Neural cell (in vitro differentiated cells): ENCODE measurements around the gene MYCN. TPM values are rescaled to one million over a fixed set of nuclear protein-coding genes. Genes with fewer than 3 reads are reported as not detected.

ENCODE experiments used
- H2AFZ ChIP-seq: fragments of 200-600, 300-800 bp; sonication (generic), shearing (Covaris generic); 2 replicates; pipeline ENCODE4 v1.6.0; 2014; ENCODE audit warnings: low read depth, mild to moderate bottlenecking, antibody characterized with exemption, low read length, moderate library complexity
- H3F3A ChIP-seq: fragments of 200-600 bp; shearing (Covaris generic); 2 replicates; pipeline ENCODE4 v1.6.1; 2016; ENCODE audit warnings: mild to moderate bottlenecking, moderate library complexity, mixed read lengths, antibody characterized with exemption, low read length; ENCODE audit not compliant: insufficient read depth, poor library complexity, severe bottlenecking
- H3K27ac ChIP-seq: fragments of 200-600, 300-800 bp; sonication (generic), shearing (Covaris generic); 2 replicates; pipeline ENCODE4 v1.5.1; 2014; ENCODE audit warnings: mild to moderate bottlenecking, low read length, moderate library complexity
- H3K27me3 ChIP-seq: fragments of 300-800, 200-600 bp; sonication (generic), shearing (Covaris generic); 2 replicates; pipeline ENCODE4 v1.6.0; 2014; ENCODE audit warnings: mild to moderate bottlenecking, low read depth, low read length, moderate library complexity; ENCODE audit not compliant: insufficient read depth
- H3K36me3 ChIP-seq: fragments of 300-800, 200-600 bp; sonication (generic), shearing (Covaris generic); 2 replicates; pipeline ENCODE4 v1.5.1; 2014; ENCODE audit warnings: mild to moderate bottlenecking, antibody characterized with exemption, low read length, moderate library complexity; ENCODE audit not compliant: insufficient read depth
- H3K4me2 ChIP-seq: fragments of 300-800, 200-600 bp; sonication (generic), shearing (Covaris generic); 2 replicates; pipeline ENCODE4 v1.6.0; 2014; ENCODE audit warnings: mild to moderate bottlenecking, low read length
- H3K4me3 ChIP-seq: fragments of 300-800, 200-600 bp; sonication (generic), shearing (Covaris generic); 2 replicates; pipeline ENCODE4 v1.5.1; 2014; ENCODE audit warnings: mild to moderate bottlenecking, low read length, moderate library complexity
- H3K79me2 ChIP-seq: fragments of 200-600 bp; shearing (Covaris generic); replicated peaks from 2 replicates; pipeline ENCODE4 v1.6.0; 2014; ENCODE audit warnings: mild to moderate bottlenecking, low read length, moderate library complexity; ENCODE audit not compliant: insufficient read depth
- H3K9ac ChIP-seq: fragments of 300-800, 200-600 bp; sonication (generic), shearing (Covaris generic); 2 replicates; pipeline ENCODE4 v1.6.1; 2016; ENCODE audit warnings: mild to moderate bottlenecking, low read length, mixed read lengths
- H3K9me2 ChIP-seq: fragments of 200-600 bp; shearing (Covaris generic); 2 replicates; pipeline ENCODE4 v1.6.1; 2016; ENCODE audit warnings: mild to moderate bottlenecking, low read length, mixed read lengths; ENCODE audit not compliant: insufficient read depth
- H3K9me3 ChIP-seq: fragments of 200-600, 300-800 bp; sonication (generic), shearing (Covaris generic); 2 replicates; pipeline ENCODE4 v1.6.1; 2016; ENCODE audit warnings: mild to moderate bottlenecking, mixed run types, low read length, moderate library complexity, mixed read lengths
- H4K20me1 ChIP-seq: fragments of 200-600 bp; shearing (Covaris generic); 2 replicates; pipeline ENCODE4 v1.6.1; 2016; ENCODE audit warnings: mild to moderate bottlenecking, mixed run types; ENCODE audit not compliant: insufficient read depth
- EP300 ChIP-seq: fragments of 450-650 bp; conservative IDR thresholded peaks from 2 replicates; pipeline ENCODE4 v1.6.1; 2014; ENCODE audit warnings: antibody characterized with exemption, mild to moderate bottlenecking, moderate library complexity; ENCODE audit not compliant: poor library complexity, severe bottlenecking
- EZH2 ChIP-seq: fragments of 200-600, 300-800 bp; shearing (Covaris generic), sonication (generic); IDR thresholded peaks from 2 replicates; pipeline ENCODE4 v1.6.1; 2014; ENCODE audit warnings: antibody characterized with exemption, low read length, borderline replicate concordance, mild to moderate bottlenecking; ENCODE audit not compliant: insufficient read depth, poor library complexity, severe bottlenecking
- MXI1 ChIP-seq: fragments of 450-650 bp; conservative IDR thresholded peaks from 2 replicates; pipeline ENCODE4 v1.6.1; 2014; ENCODE audit warnings: antibody characterized with exemption, mild to moderate bottlenecking; ENCODE audit not compliant: poor library complexity, severe bottlenecking
- POLR2AphosphoS5 ChIP-seq: IDR thresholded peaks from 2 replicates; pipeline ENCODE4 v1.6.1; 2012
- RAD21 ChIP-seq: fragments of 450-650 bp; conservative IDR thresholded peaks from 2 replicates; pipeline ENCODE4 v1.6.1; 2014; ENCODE audit warnings: antibody characterized with exemption, mild to moderate bottlenecking, moderate library complexity
- SMC3 ChIP-seq: fragments of 450-650 bp; conservative IDR thresholded peaks from 2 replicates; pipeline ENCODE4 v1.6.1; 2014; ENCODE audit warnings: antibody characterized with exemption, mild to moderate bottlenecking, moderate library complexity; ENCODE audit not compliant: poor library complexity
- TAF1 ChIP-seq: IDR thresholded peaks from 2 replicates; pipeline ENCODE4 v1.6.1; 2012; ENCODE audit warnings: low read depth
- polyA plus RNA-seq: library from polyadenylated mRNA; depleted of rRNA; stranded (reverse); fragments of >200 nt; gene quantifications from 2 replicates; pipeline ENCODE4 v1.2.3, GENCODE V29; 2014
- TF ChIP-seq, protein P1 (sequence below): IDR thresholded peaks from 2 replicates; pipeline ENCODE4 v1.6.1; 2012; ENCODE audit warnings: borderline replicate concordance
- TF ChIP-seq, protein P2 (sequence below): fragments of 450-650 bp; IDR thresholded peaks from 2 replicates; pipeline ENCODE4 v1.5.1; 2014; ENCODE audit warnings: antibody characterized with exemption, mild to moderate bottlenecking, moderate library complexity; ENCODE audit not compliant: poor library complexity, severe bottlenecking

Gene MYCN
- polyA plus RNA-seq, 1 donor from 2014 or later = 25.1 TPM

DNA sequence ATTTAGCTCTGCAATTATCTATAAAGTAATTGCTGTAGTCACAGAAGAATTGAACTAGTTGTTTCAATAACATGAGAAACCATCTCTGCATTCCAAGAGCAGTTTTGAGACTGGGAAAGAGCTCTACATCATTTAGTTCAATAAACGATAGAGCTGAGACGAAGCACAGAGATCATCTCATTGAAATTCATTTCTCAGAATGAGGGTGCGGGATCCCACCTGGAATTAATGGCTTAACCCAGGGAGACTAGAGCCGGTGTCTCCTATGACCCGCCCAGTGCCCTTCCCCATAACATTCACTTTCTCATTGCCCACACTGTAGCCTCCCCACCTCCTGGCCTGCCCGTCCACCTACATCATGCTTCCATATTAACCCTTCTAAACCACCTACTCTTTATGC is 8.8 kb downstream of the MYCN start:
- TF ChIP-seq, protein P1, sequence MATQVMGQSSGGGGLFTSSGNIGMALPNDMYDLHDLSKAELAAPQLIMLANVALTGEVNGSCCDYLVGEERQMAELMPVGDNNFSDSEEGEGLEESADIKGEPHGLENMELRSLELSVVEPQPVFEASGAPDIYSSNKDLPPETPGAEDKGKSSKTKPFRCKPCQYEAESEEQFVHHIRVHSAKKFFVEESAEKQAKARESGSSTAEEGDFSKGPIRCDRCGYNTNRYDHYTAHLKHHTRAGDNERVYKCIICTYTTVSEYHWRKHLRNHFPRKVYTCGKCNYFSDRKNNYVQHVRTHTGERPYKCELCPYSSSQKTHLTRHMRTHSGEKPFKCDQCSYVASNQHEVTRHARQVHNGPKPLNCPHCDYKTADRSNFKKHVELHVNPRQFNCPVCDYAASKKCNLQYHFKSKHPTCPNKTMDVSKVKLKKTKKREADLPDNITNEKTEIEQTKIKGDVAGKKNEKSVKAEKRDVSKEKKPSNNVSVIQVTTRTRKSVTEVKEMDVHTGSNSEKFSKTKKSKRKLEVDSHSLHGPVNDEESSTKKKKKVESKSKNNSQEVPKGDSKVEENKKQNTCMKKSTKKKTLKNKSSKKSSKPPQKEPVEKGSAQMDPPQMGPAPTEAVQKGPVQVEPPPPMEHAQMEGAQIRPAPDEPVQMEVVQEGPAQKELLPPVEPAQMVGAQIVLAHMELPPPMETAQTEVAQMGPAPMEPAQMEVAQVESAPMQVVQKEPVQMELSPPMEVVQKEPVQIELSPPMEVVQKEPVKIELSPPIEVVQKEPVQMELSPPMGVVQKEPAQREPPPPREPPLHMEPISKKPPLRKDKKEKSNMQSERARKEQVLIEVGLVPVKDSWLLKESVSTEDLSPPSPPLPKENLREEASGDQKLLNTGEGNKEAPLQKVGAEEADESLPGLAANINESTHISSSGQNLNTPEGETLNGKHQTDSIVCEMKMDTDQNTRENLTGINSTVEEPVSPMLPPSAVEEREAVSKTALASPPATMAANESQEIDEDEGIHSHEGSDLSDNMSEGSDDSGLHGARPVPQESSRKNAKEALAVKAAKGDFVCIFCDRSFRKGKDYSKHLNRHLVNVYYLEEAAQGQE = no peak
- no peak for TF ChIP-seq MXI1
- TF ChIP-seq EP300 = no peak
- TF ChIP-seq TAF1 = no peak
- TF ChIP-seq POLR2AphosphoS5 = no peak
- no peak for TF ChIP-seq SMC3
- no peak for TF ChIP-seq EZH2
- no peak for TF ChIP-seq RAD21
- TF ChIP-seq, protein P2, sequence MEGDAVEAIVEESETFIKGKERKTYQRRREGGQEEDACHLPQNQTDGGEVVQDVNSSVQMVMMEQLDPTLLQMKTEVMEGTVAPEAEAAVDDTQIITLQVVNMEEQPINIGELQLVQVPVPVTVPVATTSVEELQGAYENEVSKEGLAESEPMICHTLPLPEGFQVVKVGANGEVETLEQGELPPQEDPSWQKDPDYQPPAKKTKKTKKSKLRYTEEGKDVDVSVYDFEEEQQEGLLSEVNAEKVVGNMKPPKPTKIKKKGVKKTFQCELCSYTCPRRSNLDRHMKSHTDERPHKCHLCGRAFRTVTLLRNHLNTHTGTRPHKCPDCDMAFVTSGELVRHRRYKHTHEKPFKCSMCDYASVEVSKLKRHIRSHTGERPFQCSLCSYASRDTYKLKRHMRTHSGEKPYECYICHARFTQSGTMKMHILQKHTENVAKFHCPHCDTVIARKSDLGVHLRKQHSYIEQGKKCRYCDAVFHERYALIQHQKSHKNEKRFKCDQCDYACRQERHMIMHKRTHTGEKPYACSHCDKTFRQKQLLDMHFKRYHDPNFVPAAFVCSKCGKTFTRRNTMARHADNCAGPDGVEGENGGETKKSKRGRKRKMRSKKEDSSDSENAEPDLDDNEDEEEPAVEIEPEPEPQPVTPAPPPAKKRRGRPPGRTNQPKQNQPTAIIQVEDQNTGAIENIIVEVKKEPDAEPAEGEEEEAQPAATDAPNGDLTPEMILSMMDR = no peak
- H4K20me1 ChIP-seq = no peaks in the 10 kb centered on the region
- H3K27ac ChIP-seq = no peak overlapping the region
- no peak overlapping the region for H2AFZ ChIP-seq
- no peaks in the 10 kb centered on the region for H3K9me2 ChIP-seq
- no peak overlapping the region for H3K9ac ChIP-seq
- H3K9me3 ChIP-seq = no peaks in the 10 kb centered on the region
- no peaks in the 10 kb centered on the region for H3K27me3 ChIP-seq
- no peaks in the 10 kb centered on the region for H3F3A ChIP-seq
- H3K4me3 ChIP-seq = no peak overlapping the region
- H3K4me2 ChIP-seq = no peak overlapping the region
- peaks cover 25% of the 10 kb centered on the region for H3K79me2 ChIP-seq
- H3K36me3 ChIP-seq = peaks cover 8% of the 10 kb centered on the region

DNA sequence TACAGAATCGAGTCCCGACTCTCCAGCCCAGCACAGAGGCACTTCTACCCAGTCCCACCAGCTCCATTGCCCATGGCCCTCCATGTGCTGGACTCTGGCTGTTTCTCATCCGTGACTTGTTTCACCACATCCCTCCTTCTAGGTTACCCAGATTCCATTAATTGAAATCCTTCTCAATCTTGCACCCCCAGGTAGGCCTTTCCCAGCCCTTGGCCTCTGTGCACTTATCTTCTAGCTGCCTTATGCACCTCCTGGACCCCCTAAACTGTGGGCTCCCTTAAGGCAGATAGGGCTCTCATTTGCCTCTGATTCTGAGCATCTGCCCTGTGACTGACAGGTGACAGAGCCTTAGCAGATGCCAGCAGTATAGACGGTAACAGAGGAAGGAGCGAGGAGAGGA is 9.2 kb downstream of the MYCN start:
- H2AFZ ChIP-seq = no peak overlapping the region
- no peaks in the 10 kb centered on the region for H4K20me1 ChIP-seq
- peaks cover 8% of the 10 kb centered on the region for H3K36me3 ChIP-seq
- H3K4me3 ChIP-seq = no peak overlapping the region
- H3K79me2 ChIP-seq = peaks cover 21% of the 10 kb centered on the region
- TF ChIP-seq, protein P2 = no peak
- TF ChIP-seq, protein P1 = no peak
- TF ChIP-seq MXI1 = no peak
- no peak for TF ChIP-seq SMC3
- TF ChIP-seq EZH2 = no peak
- no peak for TF ChIP-seq POLR2AphosphoS5
- no peak for TF ChIP-seq RAD21
- no peak for TF ChIP-seq TAF1
- no peak for TF ChIP-seq EP300
- H3K27ac ChIP-seq = no peak overlapping the region
- H3K9me2 ChIP-seq = no peaks in the 10 kb centered on the region
- H3K4me2 ChIP-seq = no peak overlapping the region
- H3F3A ChIP-seq = no peaks in the 10 kb centered on the region
- no peaks in the 10 kb centered on the region for H3K27me3 ChIP-seq
- H3K9me3 ChIP-seq = no peaks in the 10 kb centered on the region
- no peak overlapping the region for H3K9ac ChIP-seq
